Activated naive CD8-positive, alpha-beta T cell (primary cell): Measurements from ENCODE around the gene CACNA2D1.

Source experiments
- H3K27ac Mint-ChIP-seq: one replicate; pipeline ENCODE4 v1.8.0; 2021; ENCODE audit warnings: mixed read lengths
- H3K27me3 Mint-ChIP-seq: one replicate; pipeline ENCODE4 v1.8.0; 2021; ENCODE audit warnings: mixed read lengths
- H3K36me3 Mint-ChIP-seq: one replicate; pipeline ENCODE4 v1.8.0; 2021; ENCODE audit warnings: mixed read lengths
- H3K4me1 Mint-ChIP-seq: one replicate; pipeline ENCODE4 v1.8.0; 2021; ENCODE audit warnings: low read depth, mixed read lengths
- H3K4me3 Mint-ChIP-seq: one replicate; pipeline ENCODE4 v1.8.0; 2021; ENCODE audit warnings: mild to moderate bottlenecking, mixed read lengths
- H3K9me3 Mint-ChIP-seq: one replicate; pipeline ENCODE4 v1.8.0; 2021; ENCODE audit warnings: low read depth, mixed read lengths

CACNA2D1 gene

DNA sequence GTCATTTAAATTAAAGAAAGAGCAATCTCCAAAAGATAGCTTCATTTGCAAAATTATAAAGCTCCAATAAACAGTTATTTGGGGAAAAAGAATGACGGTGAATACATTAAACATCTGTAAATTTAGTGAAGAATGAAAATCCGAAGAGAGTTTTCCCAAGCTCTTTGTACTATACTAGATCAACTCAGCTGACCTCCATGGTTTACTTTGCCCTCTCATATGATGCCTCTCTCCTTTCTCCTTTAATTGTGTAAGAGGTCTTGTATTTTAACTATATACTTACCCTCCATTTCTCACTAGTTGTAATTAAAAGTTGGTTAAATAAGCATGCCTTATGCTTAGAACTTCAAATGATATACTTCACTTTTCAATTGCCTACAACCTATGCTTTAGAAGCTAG, 125.8 kb downstream of the CACNA2D1 start:
- Mint-ChIP-seq H3K4me1 (no peaks in the 10 kb centered on the region), H3K36me3 (peaks cover 2% of the 10 kb centered on the region), H3K4me3 (no peak overlapping the region), H3K27me3 (peaks cover 3% of the 10 kb centered on the region), H3K9me3 (peaks cover 7% of the 10 kb centered on the region), H3K27ac (no peak overlapping the region)

DNA sequence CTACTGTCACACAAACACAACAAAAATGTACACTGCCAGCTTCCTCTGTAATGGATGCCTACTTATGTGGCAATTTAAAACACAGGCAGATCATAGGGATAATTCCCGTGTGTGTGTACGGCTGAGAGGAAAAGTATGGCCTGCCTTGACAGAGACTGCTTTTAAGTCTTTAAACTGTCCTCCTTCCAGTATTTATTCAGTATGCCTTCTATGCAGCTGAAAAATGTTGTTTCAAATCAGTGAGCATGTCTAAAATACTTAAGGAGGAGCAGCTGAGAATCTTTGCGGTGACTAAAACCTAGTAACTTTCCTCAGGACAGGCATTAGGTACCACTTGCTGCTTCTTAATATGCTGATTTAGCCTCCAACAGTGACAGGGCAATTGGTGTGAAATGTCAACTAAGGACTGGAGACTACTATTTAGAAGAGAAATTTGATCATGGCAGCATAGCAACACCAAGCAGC, 126.3 kb downstream of the CACNA2D1 start:
- H3K36me3 Mint-ChIP-seq, result peaks cover 2% of the 10 kb centered on the region
- peaks cover 7% of the 10 kb centered on the region for H3K9me3 Mint-ChIP-seq
- H3K27ac Mint-ChIP-seq, result no peak overlapping the region
- no peak overlapping the region for H3K4me3 Mint-ChIP-seq
- H3K4me1 Mint-ChIP-seq, result no peaks in the 10 kb centered on the region
- peaks cover 3% of the 10 kb centered on the region for H3K27me3 Mint-ChIP-seq

DNA sequence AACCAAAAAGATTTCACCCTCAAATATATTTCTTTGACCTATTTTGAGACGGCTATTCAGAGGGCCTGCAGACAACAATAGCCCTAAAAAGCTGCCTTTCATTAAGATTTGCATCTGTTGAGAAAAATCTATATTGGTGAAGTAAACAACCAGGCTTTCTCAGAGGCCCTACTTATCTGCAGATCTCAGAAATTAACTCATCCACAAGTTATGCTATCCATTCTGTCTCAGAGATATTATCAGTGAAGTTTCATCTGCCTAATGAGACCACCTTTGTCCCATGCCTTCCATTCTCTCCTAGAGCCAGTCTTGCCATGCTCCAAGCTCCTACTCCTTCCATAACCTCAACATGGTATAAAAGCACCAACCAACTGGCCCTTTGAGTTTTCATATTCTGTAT, 130.3 kb downstream of the CACNA2D1 start:
- no peak overlapping the region for H3K4me3 Mint-ChIP-seq
- no peaks in the 10 kb centered on the region for H3K36me3 Mint-ChIP-seq
- H3K9me3 Mint-ChIP-seq, result peaks cover 7% of the 10 kb centered on the region
- no peaks in the 10 kb centered on the region for H3K4me1 Mint-ChIP-seq
- H3K27ac Mint-ChIP-seq, result no peak overlapping the region
- no peaks in the 10 kb centered on the region for H3K27me3 Mint-ChIP-seq

DNA sequence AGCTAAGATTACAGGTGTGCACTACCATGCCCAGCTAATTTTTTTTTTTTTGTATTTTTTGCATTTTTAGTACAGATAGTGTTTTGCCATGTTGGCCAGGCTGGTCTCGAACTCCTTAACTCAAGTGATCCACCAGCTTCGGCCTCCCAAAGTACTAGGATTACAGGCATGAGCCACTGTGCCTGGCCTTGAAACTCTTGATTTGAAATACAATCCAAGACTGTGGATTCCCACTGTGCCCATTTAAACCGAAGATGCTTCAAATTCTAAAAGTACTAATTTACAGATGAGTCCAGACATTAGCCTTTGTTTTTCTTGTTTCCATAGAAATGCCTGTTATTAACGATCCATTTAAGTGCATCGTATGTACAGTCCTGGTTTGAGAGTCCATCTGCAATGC, 130.9 kb downstream of the CACNA2D1 start:
- H3K36me3 Mint-ChIP-seq, result no peaks in the 10 kb centered on the region
- peaks cover 7% of the 10 kb centered on the region for H3K9me3 Mint-ChIP-seq
- H3K27me3 Mint-ChIP-seq, result no peaks in the 10 kb centered on the region

DNA sequence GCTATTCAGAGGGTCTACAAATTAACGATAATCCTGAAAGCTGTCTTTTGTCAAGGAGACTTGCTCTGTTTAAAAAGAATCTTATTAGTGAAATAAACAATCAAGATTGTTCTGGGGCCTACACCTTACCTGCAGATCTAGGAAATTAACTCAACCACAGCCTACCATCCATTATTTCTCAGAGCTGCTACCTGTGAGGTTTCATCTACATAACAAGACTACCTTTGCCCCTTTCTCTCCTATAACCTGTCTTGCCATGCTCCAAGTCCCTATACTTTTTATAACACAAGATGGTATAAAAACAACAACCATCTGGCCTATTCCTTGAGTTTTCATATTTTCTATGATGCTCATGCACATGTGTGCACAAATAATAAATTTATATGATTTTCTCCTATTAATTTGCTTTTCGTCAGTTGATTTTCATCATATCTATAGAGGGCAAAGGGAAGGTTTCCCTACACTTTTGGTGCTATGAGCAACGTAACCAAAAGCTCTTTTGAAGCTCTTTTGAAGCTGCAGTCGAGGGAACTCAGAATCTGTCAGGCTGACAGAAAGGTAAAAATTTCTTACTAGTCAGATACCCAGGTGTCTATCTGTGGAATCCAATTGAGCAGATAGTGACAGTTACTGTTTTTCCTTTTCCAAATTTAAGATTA, 138.1 kb downstream of the CACNA2D1 start:
- Mint-ChIP-seq H3K27ac (no peak overlapping the region), H3K27me3 (no peaks in the 10 kb centered on the region), H3K9me3 (peaks cover 3% of the 10 kb centered on the region), H3K4me1 (no peaks in the 10 kb centered on the region), H3K4me3 (no peak overlapping the region), H3K36me3 (no peaks in the 10 kb centered on the region)

More for the DNA sequence above, 130.9 kb downstream of the CACNA2D1 start:
- Mint-ChIP-seq H3K27ac (no peak overlapping the region), H3K4me1 (no peaks in the 10 kb centered on the region), H3K4me3 (no peak overlapping the region)

DNA sequence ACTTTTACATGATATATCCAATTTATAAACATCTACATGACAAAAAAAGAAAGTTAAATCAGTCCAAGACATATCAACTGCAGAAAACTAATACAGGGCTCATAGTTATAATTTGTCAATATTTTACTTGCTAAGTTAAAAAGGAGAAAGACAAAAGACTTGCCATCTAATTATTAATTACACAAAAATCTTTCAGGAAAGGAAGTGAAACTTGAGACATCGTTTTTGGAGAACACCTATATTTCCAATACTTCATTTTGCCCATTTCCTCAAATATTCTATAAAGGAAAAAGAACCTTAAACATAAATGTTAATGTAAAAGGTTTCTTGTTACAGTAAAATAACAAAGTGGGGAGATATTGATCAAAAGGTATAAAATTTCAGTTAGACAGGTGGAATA, 148.7 kb downstream of the CACNA2D1 start:
- H3K36me3 Mint-ChIP-seq, result no peaks in the 10 kb centered on the region
- no peak overlapping the region for H3K27ac Mint-ChIP-seq
- peaks cover 6% of the 10 kb centered on the region for H3K9me3 Mint-ChIP-seq
- no peaks in the 10 kb centered on the region for H3K4me1 Mint-ChIP-seq
- no peak overlapping the region for H3K4me3 Mint-ChIP-seq
- peaks cover 2% of the 10 kb centered on the region for H3K27me3 Mint-ChIP-seq

GRCh38 chr7:82294382-82294784, 149.2 kb downstream of the CACNA2D1 start:
- H3K27ac Mint-ChIP-seq, result no peak overlapping the region
- peaks cover 2% of the 10 kb centered on the region for H3K27me3 Mint-ChIP-seq
- H3K36me3 Mint-ChIP-seq, result no peaks in the 10 kb centered on the region
- H3K9me3 Mint-ChIP-seq, result peaks cover 6% of the 10 kb centered on the region
- H3K4me1 Mint-ChIP-seq, result no peaks in the 10 kb centered on the region
- H3K4me3 Mint-ChIP-seq, result no peak overlapping the region

GRCh38 chr7:82293467-82293866, 150.1 kb downstream of the CACNA2D1 start:
- no peaks in the 10 kb centered on the region for H3K36me3 Mint-ChIP-seq
- no peak overlapping the region for H3K4me3 Mint-ChIP-seq

DNA sequence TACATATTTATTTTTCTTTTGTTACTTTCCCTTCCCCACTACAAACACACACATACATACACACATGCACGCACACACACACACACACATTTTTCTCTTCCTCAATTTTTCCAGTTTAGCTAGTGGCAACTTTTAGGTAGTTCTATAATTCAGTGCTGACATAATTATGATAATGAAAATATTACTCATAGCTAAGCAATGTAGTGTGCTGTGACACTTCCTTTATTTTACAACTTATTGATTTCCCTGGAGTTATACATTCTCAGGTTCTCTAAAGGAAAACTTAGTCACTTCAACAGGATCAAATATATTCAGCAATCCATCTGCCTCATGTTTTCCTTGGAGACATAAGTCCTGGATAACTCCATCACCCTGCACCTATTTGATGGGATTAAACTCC, 151.6 kb downstream of the CACNA2D1 start:
- H3K36me3 Mint-ChIP-seq, result no peaks in the 10 kb centered on the region
- H3K4me3 Mint-ChIP-seq, result no peak overlapping the region
- H3K4me1 Mint-ChIP-seq, result no peaks in the 10 kb centered on the region
- H3K27ac Mint-ChIP-seq, result no peak overlapping the region
- no peaks in the 10 kb centered on the region for H3K27me3 Mint-ChIP-seq
- peaks cover 6% of the 10 kb centered on the region for H3K9me3 Mint-ChIP-seq

More at GRCh38 chr7:82293467-82293866, 150.1 kb downstream of the CACNA2D1 start:
- Mint-ChIP-seq H3K27me3 (peaks cover 2% of the 10 kb centered on the region), H3K27ac (no peak overlapping the region), H3K9me3 (peaks cover 6% of the 10 kb centered on the region), H3K4me1 (no peaks in the 10 kb centered on the region)

- Mint-ChIP-seq H3K4me1 (no peaks in the 10 kb centered on the region), H3K27ac (no peak overlapping the region), H3K36me3 (no peaks in the 10 kb centered on the region), H3K4me3 (no peak overlapping the region), H3K27me3 (no peaks in the 10 kb centered on the region), H3K9me3 (peaks cover 6% of the 10 kb centered on the region)
Observed at GRCh38 chr7:82289889-82290288, 153.7 kb downstream of the CACNA2D1 start.

GRCh38 chr7:82289152-82289535, 154.4 kb downstream of the CACNA2D1 start:
- Mint-ChIP-seq H3K36me3 (no peaks in the 10 kb centered on the region), H3K9me3 (peaks cover 6% of the 10 kb centered on the region), H3K27ac (no peak overlapping the region), H3K4me1 (no peaks in the 10 kb centered on the region), H3K4me3 (no peak overlapping the region), H3K27me3 (no peaks in the 10 kb centered on the region)

- Mint-ChIP-seq H3K4me3 (no peak overlapping the region), H3K36me3 (no peaks in the 10 kb centered on the region), H3K9me3 (no peaks in the 10 kb centered on the region), H3K27ac (no peak overlapping the region), H3K27me3 (no peaks in the 10 kb centered on the region), H3K4me1 (no peaks in the 10 kb centered on the region)
Observed at GRCh38 chr7:82286798-82287140, 156.8 kb downstream of the CACNA2D1 start.

GRCh38 chr7:82286096-82286797, 157.3 kb downstream of the CACNA2D1 start:
- H3K27ac Mint-ChIP-seq, result no peak overlapping the region
- H3K4me1 Mint-ChIP-seq, result no peaks in the 10 kb centered on the region
- no peaks in the 10 kb centered on the region for H3K36me3 Mint-ChIP-seq
- H3K4me3 Mint-ChIP-seq, result no peak overlapping the region
- H3K27me3 Mint-ChIP-seq, result no peaks in the 10 kb centered on the region
- H3K9me3 Mint-ChIP-seq, result no peaks in the 10 kb centered on the region

GRCh38 chr7:82284936-82285519, 158.5 kb downstream of the CACNA2D1 start:
- no peaks in the 10 kb centered on the region for H3K27me3 Mint-ChIP-seq
- no peaks in the 10 kb centered on the region for H3K36me3 Mint-ChIP-seq
- H3K27ac Mint-ChIP-seq, result no peak overlapping the region
- no peaks in the 10 kb centered on the region for H3K9me3 Mint-ChIP-seq
- no peaks in the 10 kb centered on the region for H3K4me1 Mint-ChIP-seq
- no peak overlapping the region for H3K4me3 Mint-ChIP-seq

DNA sequence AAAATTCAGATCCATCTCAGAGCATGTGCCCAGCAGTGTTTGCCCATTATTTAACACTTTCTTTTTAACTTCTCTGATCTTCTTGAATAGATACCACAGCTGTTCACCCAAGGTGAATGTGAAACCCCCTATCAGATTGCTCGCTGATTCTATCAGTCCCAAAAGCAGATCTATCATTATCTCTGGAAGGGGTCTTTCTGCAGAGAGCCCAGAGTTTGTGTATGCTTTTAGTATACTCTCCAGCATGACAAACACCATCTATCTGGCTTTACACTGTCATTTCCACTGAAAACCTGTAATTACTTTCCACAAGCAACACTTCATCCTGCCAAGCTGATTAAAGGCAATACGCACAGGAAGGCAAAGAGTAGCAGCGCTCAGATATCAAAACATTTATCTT, 168.2 kb downstream of the CACNA2D1 start:
- Mint-ChIP-seq H3K4me3 (no peak overlapping the region), H3K9me3 (no peaks in the 10 kb centered on the region)

More for the DNA sequence above, 168.2 kb downstream of the CACNA2D1 start:
- Mint-ChIP-seq H3K36me3 (no peaks in the 10 kb centered on the region), H3K4me1 (no peaks in the 10 kb centered on the region), H3K27me3 (peaks cover 1% of the 10 kb centered on the region), H3K27ac (no peak overlapping the region)
